IMR-90 (cell line): Measurements from ENCODE around the gene AP5B1.

Experiments used
- CEBPB ChIP-seq: IDR thresholded peaks from 2 replicates; pipeline ENCODE4 v1.6.1; 2012; ENCODE audit warnings: low read depth, low read length, improper control_type of control experiment
- CHD1 ChIP-seq: IDR thresholded peaks from 2 replicates; pipeline ENCODE4 v1.6.1; 2012; ENCODE audit warnings: low read depth, low read length, improper control_type of control experiment
- MAFK ChIP-seq: IDR thresholded peaks from 2 replicates; pipeline ENCODE4 v1.6.1; 2012; ENCODE audit warnings: low read depth, low read length, improper control_type of control experiment
- MAZ ChIP-seq: IDR thresholded peaks from 2 replicates; pipeline ENCODE4 v1.6.1; 2012; ENCODE audit warnings: low read depth, mild to moderate bottlenecking, low read length, improper control_type of control experiment, moderate library complexity, borderline replicate concordance
- MXI1 ChIP-seq: IDR thresholded peaks from 2 replicates; pipeline ENCODE4 v1.6.1; 2012; ENCODE audit warnings: low read depth, mild to moderate bottlenecking, low read length, moderate library complexity, borderline replicate concordance
- POLR2A ChIP-seq: IDR thresholded peaks from 2 replicates; pipeline ENCODE4 v1.6.1; 2012; ENCODE audit warnings: mild to moderate bottlenecking, low read depth, low read length
- RAD21 ChIP-seq: IDR thresholded peaks from 2 replicates; pipeline ENCODE4 v1.6.1; 2012; ENCODE audit warnings: low read length, improper control_type of control experiment
- RCOR1 ChIP-seq: IDR thresholded peaks from 2 replicates; pipeline ENCODE4 v1.6.1; 2012; ENCODE audit warnings: mild to moderate bottlenecking, low read length, improper control_type of control experiment; ENCODE audit not compliant: insufficient replicate concordance
- RFX5 ChIP-seq: IDR thresholded peaks from 2 replicates; pipeline ENCODE4 v1.8.0; 2012; ENCODE audit warnings: low read depth, mild to moderate bottlenecking, low read length, moderate library complexity
- SMC3 ChIP-seq: fragments of 150-350 bp; IDR thresholded peaks from 2 replicates; pipeline ENCODE4 v1.6.1; 2016; ENCODE audit warnings: low read depth, mild to moderate bottlenecking, antibody characterized with exemption, low read length, moderate library complexity
- TF ChIP-seq, protein P1 (sequence below): conservative IDR thresholded peaks from 2 replicates; pipeline ENCODE4 v1.5.1; 2012; ENCODE audit warnings: mild to moderate bottlenecking, low read depth, low read length, improper control_type of control experiment
- TF ChIP-seq, protein P2 (sequence below): fragments of 150-350 bp; IDR thresholded peaks from 2 replicates; pipeline ENCODE4 v1.6.1; 2016; ENCODE audit warnings: low read depth, mild to moderate bottlenecking, low read length, moderate library complexity, borderline replicate concordance
- TF ChIP-seq, protein P3 (sequence below): fragments of 150-350 bp; IDR thresholded peaks from 2 replicates; pipeline ENCODE4 v1.6.1; 2017; ENCODE audit warnings: mild to moderate bottlenecking, antibody characterized with exemption, low read length, low read depth

DNA sequence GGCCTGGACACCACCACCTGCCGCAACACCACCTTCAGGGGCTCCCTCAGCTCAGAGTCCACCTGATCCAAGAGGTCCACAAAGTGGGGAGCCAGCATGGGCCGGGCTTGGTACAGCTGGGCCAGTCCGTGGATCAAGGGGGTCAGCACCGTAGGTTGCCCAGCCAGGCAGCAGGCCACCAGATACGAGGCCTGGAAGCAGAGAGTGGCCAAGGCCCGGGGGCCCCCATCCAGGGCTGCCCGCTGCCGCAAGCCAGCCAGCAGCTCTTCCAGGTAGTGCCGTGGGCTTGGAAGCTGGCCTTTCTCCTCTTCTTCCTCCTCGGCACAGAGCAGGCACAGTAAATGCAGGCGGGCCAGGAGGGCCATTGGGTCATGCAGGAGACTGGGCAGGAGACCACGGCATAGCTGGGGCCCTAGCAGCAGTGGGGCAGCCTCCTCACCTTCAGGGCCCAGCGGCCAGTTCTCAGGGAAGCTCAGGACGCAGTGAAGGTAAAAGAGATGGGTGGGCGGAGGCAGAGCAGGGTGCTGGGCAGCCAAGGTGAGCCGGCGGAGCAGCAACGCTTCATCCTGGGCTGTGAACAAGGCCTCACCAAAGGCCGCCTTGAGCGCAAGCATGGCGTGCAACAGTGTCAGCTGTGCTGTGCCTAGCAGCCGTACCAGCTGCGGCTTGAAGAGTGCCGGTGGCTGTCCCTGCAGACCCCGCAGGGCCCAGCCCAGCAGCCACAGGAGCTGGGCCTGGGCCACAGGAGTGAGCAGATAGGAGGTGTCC is 1.7 kb downstream of the AP5B1 start:
- TF ChIP-seq POLR2A (no peak), RFX5 (no peak), MAZ (no peak), CEBPB (no peak), RAD21 (no peak), MXI1 (no peak), SMC3 (no peak), MAFK (no peak), CHD1 (no peak), RCOR1 (no peak)
- TF ChIP-seq, protein P1, sequence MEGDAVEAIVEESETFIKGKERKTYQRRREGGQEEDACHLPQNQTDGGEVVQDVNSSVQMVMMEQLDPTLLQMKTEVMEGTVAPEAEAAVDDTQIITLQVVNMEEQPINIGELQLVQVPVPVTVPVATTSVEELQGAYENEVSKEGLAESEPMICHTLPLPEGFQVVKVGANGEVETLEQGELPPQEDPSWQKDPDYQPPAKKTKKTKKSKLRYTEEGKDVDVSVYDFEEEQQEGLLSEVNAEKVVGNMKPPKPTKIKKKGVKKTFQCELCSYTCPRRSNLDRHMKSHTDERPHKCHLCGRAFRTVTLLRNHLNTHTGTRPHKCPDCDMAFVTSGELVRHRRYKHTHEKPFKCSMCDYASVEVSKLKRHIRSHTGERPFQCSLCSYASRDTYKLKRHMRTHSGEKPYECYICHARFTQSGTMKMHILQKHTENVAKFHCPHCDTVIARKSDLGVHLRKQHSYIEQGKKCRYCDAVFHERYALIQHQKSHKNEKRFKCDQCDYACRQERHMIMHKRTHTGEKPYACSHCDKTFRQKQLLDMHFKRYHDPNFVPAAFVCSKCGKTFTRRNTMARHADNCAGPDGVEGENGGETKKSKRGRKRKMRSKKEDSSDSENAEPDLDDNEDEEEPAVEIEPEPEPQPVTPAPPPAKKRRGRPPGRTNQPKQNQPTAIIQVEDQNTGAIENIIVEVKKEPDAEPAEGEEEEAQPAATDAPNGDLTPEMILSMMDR = no peak
- TF ChIP-seq, protein P2, sequence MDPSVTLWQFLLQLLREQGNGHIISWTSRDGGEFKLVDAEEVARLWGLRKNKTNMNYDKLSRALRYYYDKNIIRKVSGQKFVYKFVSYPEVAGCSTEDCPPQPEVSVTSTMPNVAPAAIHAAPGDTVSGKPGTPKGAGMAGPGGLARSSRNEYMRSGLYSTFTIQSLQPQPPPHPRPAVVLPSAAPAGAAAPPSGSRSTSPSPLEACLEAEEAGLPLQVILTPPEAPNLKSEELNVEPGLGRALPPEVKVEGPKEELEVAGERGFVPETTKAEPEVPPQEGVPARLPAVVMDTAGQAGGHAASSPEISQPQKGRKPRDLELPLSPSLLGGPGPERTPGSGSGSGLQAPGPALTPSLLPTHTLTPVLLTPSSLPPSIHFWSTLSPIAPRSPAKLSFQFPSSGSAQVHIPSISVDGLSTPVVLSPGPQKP = no peak
- TF ChIP-seq, protein P3, sequence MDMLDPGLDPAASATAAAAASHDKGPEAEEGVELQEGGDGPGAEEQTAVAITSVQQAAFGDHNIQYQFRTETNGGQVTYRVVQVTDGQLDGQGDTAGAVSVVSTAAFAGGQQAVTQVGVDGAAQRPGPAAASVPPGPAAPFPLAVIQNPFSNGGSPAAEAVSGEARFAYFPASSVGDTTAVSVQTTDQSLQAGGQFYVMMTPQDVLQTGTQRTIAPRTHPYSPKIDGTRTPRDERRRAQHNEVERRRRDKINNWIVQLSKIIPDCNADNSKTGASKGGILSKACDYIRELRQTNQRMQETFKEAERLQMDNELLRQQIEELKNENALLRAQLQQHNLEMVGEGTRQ = no peak
